ENCODE results near the gene CST9.

Gene CST9

DNA sequence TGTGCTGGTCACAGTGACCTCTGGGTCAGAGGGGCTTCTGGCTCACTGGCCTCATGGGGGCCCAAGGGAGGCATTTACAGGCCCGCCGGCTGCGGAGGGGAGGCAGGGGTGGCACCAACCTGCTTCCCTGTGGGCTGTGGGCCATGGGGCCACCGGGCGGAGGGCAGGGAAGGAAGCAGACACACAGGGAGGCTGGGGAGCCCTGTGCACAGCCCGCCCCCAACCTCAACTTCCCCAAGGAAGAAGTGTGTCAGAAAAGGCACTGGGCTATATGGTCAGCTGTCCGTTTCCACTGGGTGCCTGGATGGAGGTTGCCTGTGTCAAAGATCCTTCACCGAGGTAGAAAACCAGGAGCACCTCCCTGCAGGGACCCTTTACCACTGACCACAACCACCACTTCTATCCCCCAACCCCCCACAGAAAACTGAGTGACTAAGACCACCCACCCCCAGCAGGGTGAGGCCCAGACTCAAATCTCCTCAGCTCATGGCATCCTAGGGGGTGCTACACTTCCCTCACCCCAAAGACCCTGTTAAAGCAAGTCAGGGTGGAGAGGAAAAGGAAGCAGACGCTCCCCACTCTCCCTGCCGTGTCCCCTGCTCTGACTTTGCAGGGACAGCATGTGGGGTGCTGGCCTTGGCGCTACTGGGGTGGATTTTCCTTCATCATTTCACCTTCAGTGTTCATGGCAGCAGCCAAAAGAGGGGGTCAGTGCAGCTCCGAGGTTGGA, 26.4 kb upstream of the CST9 start:
- Mint-ChIP-seq H3K36me3 (ENCODE audit: low read depth) (peaks cover 9% of the 10 kb centered on the region), H3K4me1 (peaks cover 27% of the 10 kb centered on the region), H3K27me3 (ENCODE audit: low read depth) (no peaks in the 10 kb centered on the region), H3K27ac (no peak overlapping the region), H3K4me3 (no peak overlapping the region), H3K9me3 (no peaks in the 10 kb centered on the region)
- TF ChIP-seq, protein P1, sequence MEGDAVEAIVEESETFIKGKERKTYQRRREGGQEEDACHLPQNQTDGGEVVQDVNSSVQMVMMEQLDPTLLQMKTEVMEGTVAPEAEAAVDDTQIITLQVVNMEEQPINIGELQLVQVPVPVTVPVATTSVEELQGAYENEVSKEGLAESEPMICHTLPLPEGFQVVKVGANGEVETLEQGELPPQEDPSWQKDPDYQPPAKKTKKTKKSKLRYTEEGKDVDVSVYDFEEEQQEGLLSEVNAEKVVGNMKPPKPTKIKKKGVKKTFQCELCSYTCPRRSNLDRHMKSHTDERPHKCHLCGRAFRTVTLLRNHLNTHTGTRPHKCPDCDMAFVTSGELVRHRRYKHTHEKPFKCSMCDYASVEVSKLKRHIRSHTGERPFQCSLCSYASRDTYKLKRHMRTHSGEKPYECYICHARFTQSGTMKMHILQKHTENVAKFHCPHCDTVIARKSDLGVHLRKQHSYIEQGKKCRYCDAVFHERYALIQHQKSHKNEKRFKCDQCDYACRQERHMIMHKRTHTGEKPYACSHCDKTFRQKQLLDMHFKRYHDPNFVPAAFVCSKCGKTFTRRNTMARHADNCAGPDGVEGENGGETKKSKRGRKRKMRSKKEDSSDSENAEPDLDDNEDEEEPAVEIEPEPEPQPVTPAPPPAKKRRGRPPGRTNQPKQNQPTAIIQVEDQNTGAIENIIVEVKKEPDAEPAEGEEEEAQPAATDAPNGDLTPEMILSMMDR (IDR thresholded peaks at IDR 0.05; ENCODE audit: unreplicated experiment in 3 of 3), result no peak

DNA sequence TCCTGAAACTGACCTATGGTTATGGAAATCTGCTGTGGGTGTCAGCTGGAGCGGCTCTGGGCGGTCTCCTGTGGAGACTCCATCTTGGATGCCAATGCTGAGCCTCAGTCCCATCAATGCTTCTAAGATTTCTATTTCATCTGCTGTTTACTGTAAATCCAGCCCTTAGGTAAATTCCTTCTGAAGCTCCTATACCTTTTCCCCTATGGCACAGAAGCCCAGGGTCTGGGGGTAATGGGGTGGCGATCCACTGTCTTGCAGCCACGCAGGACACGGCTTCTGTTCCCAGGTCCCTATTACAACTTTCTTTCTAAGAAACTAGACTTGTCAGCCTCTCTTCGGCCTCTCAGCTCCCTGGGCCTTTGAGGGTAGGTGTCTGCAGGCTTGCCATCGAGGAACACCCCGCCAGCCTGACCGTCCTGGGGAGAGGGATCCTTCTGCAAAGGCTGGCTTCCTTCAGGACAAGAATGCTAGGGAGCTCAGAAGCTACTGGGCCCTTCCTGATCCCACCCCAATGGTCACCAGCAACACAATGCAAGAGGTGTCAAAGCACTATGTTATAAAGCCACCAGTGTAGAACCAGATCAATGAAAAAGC, 25.6 kb upstream of the CST9 start:
- Mint-ChIP-seq H3K4me3 (no peak overlapping the region), H3K9me3 (no peaks in the 10 kb centered on the region), H3K4me1 (peaks cover 18% of the 10 kb centered on the region), H3K36me3 (ENCODE audit: low read depth) (peaks cover 14% of the 10 kb centered on the region), H3K27ac (no peak overlapping the region), H3K27me3 (ENCODE audit: low read depth) (no peaks in the 10 kb centered on the region)
- TF ChIP-seq, protein P1 (IDR thresholded peaks at IDR 0.05; ENCODE audit: unreplicated experiment in 3 of 3), result no peak

DNA sequence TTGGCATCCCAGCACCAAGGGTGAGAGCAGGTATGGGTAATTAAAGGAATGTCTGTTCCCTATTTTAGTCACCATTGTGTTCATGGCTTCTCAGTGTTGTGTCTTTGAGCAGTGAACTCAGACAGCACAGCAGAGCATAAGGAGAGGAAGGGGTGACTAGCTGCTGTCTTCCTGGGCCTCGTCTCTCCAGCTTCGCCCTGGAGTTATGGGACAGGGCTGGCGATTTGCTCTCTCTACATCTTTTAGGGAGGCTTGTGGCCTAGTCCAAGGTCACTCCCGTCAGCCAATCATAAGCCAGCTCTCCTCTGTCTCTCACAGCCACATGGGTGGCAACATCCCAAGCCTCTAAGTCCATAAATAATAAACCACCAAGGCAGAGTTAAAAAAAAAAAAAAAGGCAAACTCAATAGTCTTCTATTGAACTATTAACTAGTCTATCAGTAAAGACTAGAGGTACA, 24.7 kb upstream of the CST9 start:
- no peaks in the 10 kb centered on the region for H3K27me3 Mint-ChIP-seq (ENCODE audit: low read depth)
- H3K4me3 Mint-ChIP-seq, result no peak overlapping the region

DNA sequence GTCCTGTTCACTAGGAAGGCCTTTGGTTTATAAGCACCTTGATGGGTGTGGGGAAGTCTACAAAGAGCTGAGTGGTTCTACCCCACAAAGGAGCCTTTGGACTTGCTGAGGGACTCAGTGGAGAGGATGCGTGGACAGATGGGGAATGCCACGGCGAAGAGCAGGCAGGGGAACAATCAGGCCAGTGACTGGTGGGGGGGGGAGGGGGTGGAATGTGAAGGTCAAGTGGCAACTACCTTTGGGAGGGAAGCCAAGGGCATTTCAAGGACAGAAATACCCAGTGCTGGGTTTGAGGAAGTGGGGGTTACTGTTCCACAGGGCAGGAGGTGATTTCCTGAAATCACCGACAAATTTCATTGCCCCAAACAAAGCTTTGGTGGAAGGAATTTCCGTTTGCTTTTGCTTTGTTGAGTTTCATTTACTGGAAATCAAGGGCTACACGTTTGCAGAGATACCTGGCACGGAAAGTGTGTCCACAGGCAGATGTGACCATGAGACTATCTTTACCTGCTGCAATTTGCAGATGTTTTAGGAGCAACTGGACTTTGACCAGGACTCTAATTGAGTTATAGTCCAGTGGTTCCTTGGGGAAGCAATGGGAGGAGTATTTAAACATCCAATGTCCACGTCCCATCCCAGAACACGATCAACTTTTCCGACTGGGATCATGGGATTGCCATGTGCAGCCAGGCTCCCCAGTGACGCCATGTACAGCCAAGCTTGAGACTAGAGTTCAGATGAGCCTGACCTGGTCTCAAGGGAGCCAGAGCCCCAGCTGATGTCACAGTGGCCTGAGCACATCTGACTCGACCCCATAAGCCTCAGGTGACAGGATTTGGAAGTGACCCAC, 24.1 kb upstream of the CST9 start:
- H3K4me1 Mint-ChIP-seq, result peaks cover 14% of the 10 kb centered on the region
- no peak overlapping the region for H3K27ac Mint-ChIP-seq
- no peaks in the 10 kb centered on the region for H3K27me3 Mint-ChIP-seq (ENCODE audit: low read depth)
- H3K36me3 Mint-ChIP-seq (ENCODE audit: low read depth), result peaks cover 13% of the 10 kb centered on the region
- H3K4me3 Mint-ChIP-seq, result no peak overlapping the region
- no peaks in the 10 kb centered on the region for H3K9me3 Mint-ChIP-seq
- TF ChIP-seq, protein P1 (IDR thresholded peaks at IDR 0.05; ENCODE audit: unreplicated experiment in 3 of 3), result no peak

More for the DNA sequence above, 24.7 kb upstream of the CST9 start:
- Mint-ChIP-seq H3K36me3 (ENCODE audit: low read depth) (peaks cover 14% of the 10 kb centered on the region), H3K4me1 (peaks cover 16% of the 10 kb centered on the region), H3K27ac (no peak overlapping the region), H3K9me3 (no peaks in the 10 kb centered on the region)
- TF ChIP-seq, protein P1 (IDR thresholded peaks at IDR 0.05; ENCODE audit: unreplicated experiment in 3 of 3), result no peak

DNA sequence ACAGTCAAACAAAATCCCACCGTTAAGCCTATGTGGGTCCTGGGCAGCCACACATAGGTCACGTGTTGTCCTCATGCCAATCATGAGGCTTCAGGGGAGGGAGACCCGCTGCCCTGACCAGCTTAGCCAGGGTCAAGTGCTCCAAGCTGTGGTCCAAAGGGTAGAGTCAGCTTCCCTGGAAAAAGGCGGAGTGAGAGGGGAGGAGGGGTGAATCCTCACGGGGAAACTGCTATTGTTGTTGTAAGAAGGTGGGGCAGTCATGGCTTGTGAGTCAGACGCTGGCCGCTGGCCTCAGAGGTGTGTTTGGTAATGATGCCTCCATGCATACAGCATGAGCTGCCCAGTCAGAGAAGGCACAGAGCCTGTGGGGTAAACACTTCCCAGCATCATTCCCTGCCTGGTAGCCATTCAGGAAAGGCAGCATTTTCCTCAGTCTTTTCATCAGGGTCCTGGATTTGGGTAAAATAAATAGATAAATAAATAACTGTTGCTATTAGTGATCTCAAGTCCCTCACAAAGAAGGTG, 23.4 kb upstream of the CST9 start:
- peaks cover 9% of the 10 kb centered on the region for H3K36me3 Mint-ChIP-seq (ENCODE audit: low read depth)
- TF ChIP-seq, protein P1 (IDR thresholded peaks at IDR 0.05; ENCODE audit: unreplicated experiment in 3 of 3), result no peak
- no peaks in the 10 kb centered on the region for H3K27me3 Mint-ChIP-seq (ENCODE audit: low read depth)
- H3K27ac Mint-ChIP-seq, result no peak overlapping the region
- H3K9me3 Mint-ChIP-seq, result no peaks in the 10 kb centered on the region
- no peak overlapping the region for H3K4me3 Mint-ChIP-seq
- peaks cover 10% of the 10 kb centered on the region for H3K4me1 Mint-ChIP-seq
